GM06990 (cell line): ENCODE data around the gene CCDC81.

Experiments used
- DNase-seq: peaks from one replicate; pipeline ENCODE4 v3.0.0-alpha.2; 2011; ENCODE audit not compliant: insufficient read length; ENCODE audit errors: extremely low read depth
- H3K27me3 ChIP-seq: replicated peaks from 2 replicates; pipeline ENCODE4 v1.6.0; 2011; ENCODE audit warnings: low read length; ENCODE audit not compliant: control insufficient read depth, insufficient read depth
- H3K36me3 ChIP-seq: 2 replicates; pipeline ENCODE4 v1.5.1; 2011; ENCODE audit warnings: low read length; ENCODE audit not compliant: control insufficient read depth, insufficient read depth
- H3K4me3 ChIP-seq: replicated peaks from 2 replicates; pipeline ENCODE4 v1.5.1; 2011; ENCODE audit warnings: low read depth, mild to moderate bottlenecking, control low read depth, low read length
- CTCF ChIP-seq: IDR thresholded peaks from 2 replicates; pipeline ENCODE4 v1.5.1; 2011; ENCODE audit warnings: low read length, control low read depth, mild to moderate bottlenecking, inconsistent platforms; ENCODE audit not compliant: insufficient read depth, poor library complexity, severe bottlenecking

The CCDC81 gene

GRCh38 chr11:86461892-86462291, 87.2 kb downstream of the CCDC81 start:
- no peak for DNase-seq
- Histone ChIP-seq H3K4me3 (no peak overlapping the region), H3K36me3 (no peaks in the 10 kb centered on the region), H3K27me3 (no peaks in the 10 kb centered on the region)
- no peak for TF ChIP-seq CTCF

GRCh38 chr11:86463120-86463519, 88.4 kb downstream of the CCDC81 start:
- no peak for TF ChIP-seq CTCF
- no peaks in the 10 kb centered on the region for H3K36me3 ChIP-seq
- no peak for DNase-seq
- no peaks in the 10 kb centered on the region for H3K27me3 ChIP-seq
- no peak overlapping the region for H3K4me3 ChIP-seq

GRCh38 chr11:86463955-86464354, 89.3 kb downstream of the CCDC81 start:
- no peak for TF ChIP-seq CTCF
- Histone ChIP-seq H3K4me3 (no peak overlapping the region), H3K27me3 (no peaks in the 10 kb centered on the region), H3K36me3 (no peaks in the 10 kb centered on the region)
- DNase-seq, result no peak

- no peak for DNase-seq
- Histone ChIP-seq H3K36me3 (no peaks in the 10 kb centered on the region), H3K4me3 (no peak overlapping the region), H3K27me3 (no peaks in the 10 kb centered on the region)
- TF ChIP-seq CTCF, result no peak
These were observed 90.0 kb downstream of the CCDC81 start for GRCh38 chr11:86464509-86465221.

GRCh38 chr11:86468169-86468568, 93.5 kb downstream of the CCDC81 start:
- DNase-seq, result no peak
- no peaks in the 10 kb centered on the region; the same call in 1 of the 2 replicates for H3K27me3 ChIP-seq
- no peaks in the 10 kb centered on the region for H3K36me3 ChIP-seq
- H3K4me3 ChIP-seq, result no peak overlapping the region
- TF ChIP-seq CTCF, result no peak
